ENCODE measurements around the gene SUFU. TPM values are rescaled to one million over a fixed set of nuclear protein-coding genes. Genes with fewer than 3 reads are reported as not detected.

SUFU gene
- total and polyA plus RNA-seq, 2 of the 4 experiments (the other 2 are of a cell fraction): 2.2 to 11.0 TPM

DNA sequence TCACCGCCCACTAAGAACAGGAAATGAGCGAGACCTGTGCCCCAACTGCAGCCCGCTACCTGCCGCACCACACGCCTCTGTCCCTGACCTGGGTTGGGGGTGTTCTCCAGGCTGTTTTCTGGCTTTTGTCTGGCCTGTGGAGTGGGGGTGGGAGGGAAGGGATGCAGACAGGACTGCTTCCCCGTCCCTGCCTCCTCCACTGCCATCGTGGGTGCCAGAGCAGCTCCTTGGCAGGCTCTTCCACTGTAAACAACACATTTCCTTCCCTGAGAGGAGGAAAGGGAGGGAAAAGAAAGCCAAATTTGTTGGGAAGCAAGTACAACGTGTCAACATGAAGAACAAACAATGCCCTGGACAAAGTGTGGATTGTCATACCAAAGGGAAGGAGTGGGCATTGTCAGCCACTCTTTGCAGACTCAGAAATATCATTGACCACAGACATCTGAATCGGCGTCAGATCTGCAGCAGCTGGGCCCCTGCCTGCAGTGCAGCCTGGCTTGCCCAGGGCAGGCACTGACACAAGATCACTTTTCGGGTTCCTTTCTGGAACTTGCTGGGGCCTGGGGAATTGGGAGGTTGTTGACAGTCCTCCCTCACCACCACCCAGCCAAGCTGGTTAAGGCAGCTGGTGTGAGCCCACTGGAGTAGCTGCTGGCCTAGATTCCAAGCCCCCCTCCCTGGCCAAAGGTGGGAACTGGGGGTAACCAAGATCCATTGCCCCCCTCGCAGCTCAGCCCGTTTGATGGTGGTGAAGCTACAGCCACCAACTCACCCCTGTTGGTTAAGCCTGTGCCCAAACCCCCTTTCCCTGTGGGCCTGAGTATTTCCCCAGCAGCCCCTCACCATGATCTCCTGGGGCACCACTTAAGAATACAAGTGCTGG, 117.9 kb downstream of the SUFU start:
- 90% methylated on average over 2 of the region's 13 CpGs; no CpG with 5 or more reads in 1 of the 2 experiments for WGBS, 2 experiments (ENCODE audit: extremely low coverage in 2 of 2, insufficient read length in 1 of 2)

More for the DNA sequence above, 117.9 kb downstream of the SUFU start:
- peak overlapping the region; percentile 81 for H2AK9ac ChIP-seq (replicated peaks; ENCODE audit: low read depth, low read length, poor library complexity)
- peak overlapping the region; percentile 47 for H3K14ac ChIP-seq (replicated peaks; ENCODE audit: low read depth, low read length)
- intact Hi-C loops (cut with micrococcal nuclease) (no loop called here), in situ Hi-C loops (cut with MboI; ENCODE audit: low sequenced_read_pairs) (no loop called here), dilution Hi-C loops (cut with HindIII; ENCODE audit: low sequenced_read_pairs, unreplicated experiment) (no loop called here)
- peak overlapping the region; percentile 3 for H2AFZ ChIP-seq (replicated peaks; ENCODE audit: low read length, poor library complexity)
- H3K79me1 ChIP-seq (ENCODE audit: low read depth in 1 of 2, low read length in 2 of 2): peaks cover 4 to 28% of the 10 kb centered on the region in 2 experiments; a peak in 3 of 4 replicates
- no peak overlapping the region for H3K56ac ChIP-seq (ENCODE audit: extremely low read depth, insufficient read depth, low read length)
- H3K18ac ChIP-seq (ENCODE audit: low read depth, low read length): peak overlapping the region; percentile 52
- peak overlapping the region; percentile 66 for H4K5ac ChIP-seq (ENCODE audit: low read depth, low read length)
- peak overlapping the region; percentile 11; the same call in 1 of the 2 replicates for H3K4me2 ChIP-seq (ENCODE audit: low read depth, low read length)
- H2BK15ac ChIP-seq (ENCODE audit: low read depth, low read length): no peak overlapping the region; the same call in 2 of the 3 replicates
- peak overlapping the region in 1 of 2 experiments; percentile 20; a peak in 2 of 4 replicates for H4K8ac ChIP-seq (ENCODE audit: low read depth in 2 of 2, low read length in 2 of 2)
- H4K20me1 ChIP-seq (ENCODE audit: insufficient read depth, low read length): no peaks in the 10 kb centered on the region
- H2BK5ac ChIP-seq (ENCODE audit: low read depth, low read length, poor library complexity, severe bottlenecking): peak overlapping the region; percentile 27
- H3K36me3 ChIP-seq (ENCODE audit: control insufficient read depth, insufficient read depth, low read length): peaks cover 18% of the 10 kb centered on the region
- TF ChIP-seq, protein P1, sequence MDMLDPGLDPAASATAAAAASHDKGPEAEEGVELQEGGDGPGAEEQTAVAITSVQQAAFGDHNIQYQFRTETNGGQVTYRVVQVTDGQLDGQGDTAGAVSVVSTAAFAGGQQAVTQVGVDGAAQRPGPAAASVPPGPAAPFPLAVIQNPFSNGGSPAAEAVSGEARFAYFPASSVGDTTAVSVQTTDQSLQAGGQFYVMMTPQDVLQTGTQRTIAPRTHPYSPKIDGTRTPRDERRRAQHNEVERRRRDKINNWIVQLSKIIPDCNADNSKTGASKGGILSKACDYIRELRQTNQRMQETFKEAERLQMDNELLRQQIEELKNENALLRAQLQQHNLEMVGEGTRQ (IDR thresholded peaks at IDR 0.05; ENCODE audit: low read depth, low read length): no peak
- peak; percentile 45 for DNase-seq
- H3K23ac ChIP-seq (ENCODE audit: low read depth, low read length): peak overlapping the region; percentile 31
- no peaks in the 10 kb centered on the region for H3K9me3 ChIP-seq (ENCODE audit: control insufficient read depth, insufficient read depth, low read length)
- no peak overlapping the region for H3K4me3 ChIP-seq (ENCODE audit: insufficient read depth, low read depth, low read length)
- 0 out of 2 replicates have a peak overlapping the region, but pooled peaks have one; percentile 9 for H3K9ac ChIP-seq (ENCODE audit: low read depth, low read length)
- peak overlapping the region; percentile 24; the same call in 1 of the 2 replicates for H3K27ac ChIP-seq (ENCODE audit: insufficient read depth, low read length)
- peak overlapping the region; percentile 86 for H2AK5ac ChIP-seq (ENCODE audit: low read depth, low read length)
- CTCF ChIA-PET: no interaction called here
- peaks cover 36% of the 10 kb centered on the region for H3K9me1 ChIP-seq (ENCODE audit: insufficient read depth, low read length)
- H3K4me1 ChIP-seq (ENCODE audit: control insufficient read depth, insufficient read depth, low read length): peaks cover 33% of the 10 kb centered on the region
- peak overlapping the region; percentile 56 for H3K4ac ChIP-seq (ENCODE audit: low read depth, low read length)
- no peaks in the 10 kb centered on the region for H3K27me3 ChIP-seq (ENCODE audit: control insufficient read depth, insufficient read depth, low read length)
- peak; percentile 25 for ATAC-seq (ENCODE audit: low read depth)
- no TSS peak for BruUV-seq (replicated peaks)
- peak overlapping the region; percentile 53 for H4K91ac ChIP-seq (ENCODE audit: insufficient read depth, low read depth, low read length)
- H2BK20ac ChIP-seq (ENCODE audit: low read depth, low read length): peak overlapping the region; percentile 59
- POLR2A ChIA-PET (ENCODE audit: unreplicated experiment): interaction anchor here (0.5 kb wide), 1 partner anchor 24 kb away, joined by 3 read pairs; no protein-coding TSS in a partner anchor
- H2BK120ac ChIP-seq (ENCODE audit: low read depth, low read length): peak overlapping the region; percentile 71

Data from IMR-90 (cell line).